Fibroblast of peridontal ligament (primary cell): ENCODE results near the gene ZFAND4.
"Not testable (repeated sequence)": the region's sequence is repeated elsewhere in the genome, so short reads cannot be mapped to it uniquely, and the experiment has no call there.

Source experiments
- DNase-seq: peaks from one replicate; pipeline ENCODE4 v3.0.0-alpha.2; 2010; ENCODE audit errors: extremely low read depth

Gene ZFAND4

GRCh38 chr10:45589868-45590267 lies 82.7 kb downstream of the ZFAND4 start:
- DNase-seq, result no peak

- no peak for DNase-seq
Measured at GRCh38 chr10:45589009-45589408, 83.6 kb downstream of the ZFAND4 start.

DNA sequence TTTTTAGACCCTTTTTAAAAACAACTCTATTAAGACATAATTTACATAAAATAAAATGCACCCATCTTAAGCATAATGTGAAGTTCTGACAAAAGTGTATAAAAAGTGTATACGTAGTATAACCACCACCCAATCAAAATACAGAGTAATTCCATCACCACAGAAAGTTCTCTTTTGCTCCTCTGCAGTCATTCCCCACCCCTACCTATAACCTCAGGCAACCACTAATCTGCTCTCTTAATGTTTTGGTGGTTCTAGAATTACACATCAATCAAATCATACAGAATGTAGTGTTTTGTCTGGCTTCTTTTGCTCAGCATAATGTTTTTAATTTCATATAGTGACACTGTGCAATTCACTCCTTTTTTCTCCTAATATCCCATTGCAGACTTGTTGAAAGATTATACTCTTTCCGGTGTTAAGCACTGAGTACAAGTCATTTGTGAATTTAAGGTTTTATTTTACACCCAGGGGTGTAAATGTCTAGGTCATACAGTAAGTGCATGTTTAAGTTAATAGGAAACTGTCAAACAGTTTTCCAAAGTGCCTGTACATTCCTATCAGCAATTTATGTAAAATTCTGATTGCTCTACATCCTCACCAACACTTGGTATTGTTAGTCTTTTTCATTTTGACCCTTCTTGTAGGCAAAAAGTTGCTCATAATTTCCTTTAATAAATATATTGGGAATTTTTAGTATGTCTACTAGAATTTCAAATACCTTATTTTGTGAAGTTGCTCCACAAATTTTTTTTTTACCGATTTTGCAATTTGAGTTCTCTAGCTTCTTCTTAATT lies 86.3 kb downstream of the ZFAND4 start:
- no peak for DNase-seq

DNA sequence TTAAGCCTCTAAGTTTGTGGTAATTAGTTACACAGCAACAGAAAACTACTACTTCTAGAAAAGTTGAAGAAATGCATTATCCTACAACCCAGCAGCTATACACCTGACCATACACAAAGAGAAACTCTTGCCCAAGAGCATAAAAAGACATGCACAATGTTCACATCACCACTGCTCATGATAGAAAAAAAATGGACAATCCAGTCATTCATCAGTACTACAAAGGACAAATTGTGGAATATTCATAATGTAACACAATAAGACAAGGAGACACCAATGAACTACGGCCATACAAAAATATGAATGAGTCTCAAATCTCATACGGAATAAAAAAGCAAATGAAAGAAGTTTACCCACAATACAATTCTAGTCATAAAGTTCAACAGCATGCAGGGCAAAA lies 87.4 kb downstream of the ZFAND4 start:
- no peak for DNase-seq

DNA sequence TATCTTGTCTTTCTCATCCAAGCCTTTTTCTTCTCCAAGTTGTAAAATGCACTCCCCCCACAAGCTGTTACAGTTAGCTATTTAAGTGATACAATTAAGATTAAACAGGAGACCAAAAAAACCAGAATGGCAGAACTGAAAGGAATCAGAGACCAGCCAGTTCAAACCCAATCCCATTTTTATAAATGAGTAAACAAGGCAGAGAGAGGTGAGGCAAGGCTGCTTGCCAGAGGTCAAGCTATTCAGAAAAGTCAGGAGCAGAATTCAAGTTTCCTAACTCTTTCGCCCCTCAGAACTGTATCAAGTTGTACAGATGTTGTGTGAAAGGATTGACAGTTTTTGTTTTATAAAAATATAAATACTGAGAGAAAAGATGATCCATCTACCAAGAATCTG lies 90.2 kb downstream of the ZFAND4 start:
- no peak for DNase-seq

GRCh38 chr10:45581582-45582385 lies 90.8 kb downstream of the ZFAND4 start:
- peak; percentile 24 for DNase-seq

DNA sequence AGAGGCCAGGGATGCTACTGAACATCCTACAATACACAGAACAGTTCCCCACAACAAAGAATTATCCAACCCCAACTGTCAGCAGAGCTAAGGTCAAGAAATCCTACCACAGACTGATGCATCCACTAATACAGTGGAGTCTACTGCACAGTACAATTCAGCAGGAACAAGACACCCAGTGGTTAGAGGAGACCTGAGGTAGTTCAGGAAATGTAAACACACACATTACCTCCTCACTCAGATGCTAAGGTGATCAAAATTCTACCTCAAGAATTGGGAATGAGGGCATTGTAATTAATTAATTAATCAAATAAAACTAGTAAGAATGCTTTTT lies 91.4 kb downstream of the ZFAND4 start:
- DNase-seq, result no peak

- no peak for DNase-seq
Measured at GRCh38 chr10:45580371-45581215, 92.0 kb downstream of the ZFAND4 start.

DNA sequence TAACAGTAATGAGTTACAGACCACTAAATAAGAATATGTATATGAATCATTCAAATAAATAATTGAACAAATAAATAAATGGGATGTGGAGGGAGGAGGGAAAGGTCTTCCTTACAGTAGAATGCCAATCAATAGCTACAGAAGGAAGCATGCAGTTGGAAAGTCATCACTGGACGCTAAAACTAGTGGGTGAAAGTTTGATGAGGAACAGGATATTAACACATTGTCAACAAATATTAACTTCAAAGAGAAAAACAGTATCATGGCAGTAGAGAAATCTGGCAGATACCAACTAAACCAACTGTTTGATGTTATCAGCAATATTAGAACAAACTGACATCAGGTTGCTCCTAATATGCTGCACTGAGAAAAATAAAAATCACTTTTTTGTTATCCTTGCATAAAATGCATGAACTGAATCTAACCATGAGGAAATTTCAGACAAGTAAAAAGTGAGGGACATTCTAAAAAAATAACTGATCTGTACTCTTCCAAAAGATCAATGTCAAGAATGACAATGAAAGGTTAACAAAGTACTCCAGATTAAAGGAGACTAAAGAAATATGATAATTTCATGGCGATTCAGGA lies 94.1 kb downstream of the ZFAND4 start:
- no peak for DNase-seq

- DNase-seq, result no peak
Measured at GRCh38 chr10:45575966-45576597, 96.5 kb downstream of the ZFAND4 start.

DNA sequence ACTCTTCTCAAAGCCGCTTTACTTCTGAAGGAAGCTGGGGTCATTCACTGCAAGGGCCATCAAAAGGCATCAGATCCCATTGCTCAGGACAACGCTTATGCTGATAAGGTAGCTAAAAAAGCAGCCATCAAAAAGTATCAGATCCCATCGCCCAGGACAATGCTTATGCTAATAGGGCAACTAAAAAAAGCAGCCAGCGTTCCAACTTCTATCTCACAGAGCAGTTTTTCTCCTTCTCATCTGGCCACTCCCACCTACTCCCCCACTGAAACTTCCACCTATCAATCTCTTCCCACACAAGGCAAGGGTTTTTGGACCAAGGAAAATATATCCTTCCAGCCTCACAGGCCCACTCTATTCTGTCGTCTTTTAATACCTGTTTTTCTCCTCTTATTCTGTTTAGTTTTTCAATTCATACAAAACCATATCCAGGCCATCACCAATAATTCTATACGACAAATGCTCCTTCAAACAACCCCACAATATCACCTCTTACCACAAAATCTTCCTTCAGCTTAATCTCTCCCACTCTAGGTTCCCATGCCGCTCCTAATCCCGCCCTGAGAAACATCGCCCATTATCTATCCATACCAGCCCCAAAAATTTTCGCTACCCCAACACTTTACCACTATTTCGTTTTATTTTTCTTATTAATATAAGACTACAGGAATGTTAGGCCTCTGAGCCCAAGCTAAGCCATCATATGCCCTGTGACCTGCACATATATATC lies 97.4 kb downstream of the ZFAND4 start:
- DNase-seq, result not testable (repeated sequence)

DNA sequence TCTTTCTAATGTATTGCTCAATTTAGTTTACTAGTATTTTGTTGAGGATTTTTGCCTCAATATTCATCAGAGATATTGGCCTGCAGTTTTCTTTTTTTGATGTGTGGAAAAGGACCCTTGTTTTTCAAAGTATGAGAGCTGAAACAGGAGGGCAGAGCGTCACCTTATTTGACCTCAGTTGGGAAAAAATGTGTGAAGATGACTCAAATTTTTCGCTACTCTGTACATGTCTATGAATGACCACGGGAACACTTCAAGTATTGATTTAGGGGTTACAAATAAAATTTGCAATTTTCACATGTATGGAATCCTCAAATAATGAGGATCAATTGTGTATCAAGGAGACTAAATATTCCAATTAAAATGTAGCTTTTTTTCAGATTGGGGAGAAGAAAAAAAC lies 103.1 kb downstream of the ZFAND4 start:
- no peak for DNase-seq

- DNase-seq, result no peak
Measured at GRCh38 chr10:45566415-45566814, 106.2 kb downstream of the ZFAND4 start.
